Dermis microvascular lymphatic vessel endothelial cell (primary cell): Measurements from ENCODE around the gene RPL28. TPM values are rescaled to one million over a fixed set of nuclear protein-coding genes. Genes with fewer than 3 reads are reported as not detected.
A peak's percentile ranks its signal among the peaks of the same experiment; 100 is the strongest.

Source experiments
- DNase-seq, 2 donors: peaks; one replicate each; pipeline versions ENCODE4 v3.0.0 to v3.0.0-alpha.2; 2010; ENCODE audit warnings: low read depth in 2 of 2
- total RNA-seq: library from RNA; depleted of rRNA; stranded (reverse); fragments of >200 nt; gene quantifications from 2 replicates; pipeline ENCODE4 v1.2.1, GENCODE V29; 2014

Gene RPL28
- total RNA-seq, result 126 and 262 TPM in 2 replicates

- peak; percentile 97 to 98 for DNase-seq
Measured at GRCh38 chr19:55385724-55386492, at the start of gene RPL28. Gene RPL28, plus strand, starts transcription at chr19:55385932. Its CDS starts 426 bp downstream, at chr19:55386358.

GRCh38 chr19:55336101-55336500 is 49.6 kb upstream of the RPL28 start:
- no peak for DNase-seq

DNA sequence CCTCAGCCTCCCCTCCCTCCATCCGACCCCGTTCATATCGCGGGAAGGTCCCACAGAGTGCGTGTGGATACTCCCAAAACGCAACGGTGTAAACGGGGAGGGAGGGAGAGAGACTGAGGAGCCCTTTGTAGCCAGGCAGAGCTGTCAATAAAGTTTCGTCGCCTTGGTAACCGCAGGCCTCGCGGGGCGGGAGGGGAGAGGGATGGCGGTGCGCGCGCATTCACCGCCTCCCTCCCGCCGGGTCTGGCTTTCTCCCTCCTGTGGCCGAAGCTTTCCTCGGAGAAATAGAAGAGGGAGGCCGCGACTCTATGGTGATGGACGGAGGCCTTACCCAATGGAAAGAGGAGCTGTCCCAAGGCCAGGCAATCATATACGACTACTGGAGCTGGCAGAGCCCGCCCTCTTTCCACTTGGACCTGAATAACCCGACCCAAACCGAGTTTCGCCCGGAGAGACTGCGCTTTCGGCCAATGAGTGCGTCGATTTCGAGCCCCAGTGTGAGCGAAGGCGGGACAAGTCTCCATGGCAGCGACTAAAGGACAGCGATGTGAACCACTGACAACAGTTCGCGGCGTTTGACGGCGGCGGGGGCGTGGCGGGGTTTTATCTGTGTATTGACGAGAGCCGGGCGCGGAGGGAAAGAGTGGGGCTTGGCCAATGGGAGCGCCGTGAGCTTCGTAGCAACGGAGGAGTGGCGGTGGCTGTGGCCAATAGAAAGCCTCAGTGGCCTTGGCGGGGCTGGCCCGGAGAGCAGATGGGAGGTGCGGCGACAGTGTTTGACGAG is 46.4 kb upstream of the RPL28 start, which contains the start of gene KMT5C:
TSS of gene KMT5C (plus strand) at position 772 of the 784 bp plus-strand sequence. CDS start 2,061 bp downstream, outside the sequence.
- peak; percentile 100 for DNase-seq

DNA sequence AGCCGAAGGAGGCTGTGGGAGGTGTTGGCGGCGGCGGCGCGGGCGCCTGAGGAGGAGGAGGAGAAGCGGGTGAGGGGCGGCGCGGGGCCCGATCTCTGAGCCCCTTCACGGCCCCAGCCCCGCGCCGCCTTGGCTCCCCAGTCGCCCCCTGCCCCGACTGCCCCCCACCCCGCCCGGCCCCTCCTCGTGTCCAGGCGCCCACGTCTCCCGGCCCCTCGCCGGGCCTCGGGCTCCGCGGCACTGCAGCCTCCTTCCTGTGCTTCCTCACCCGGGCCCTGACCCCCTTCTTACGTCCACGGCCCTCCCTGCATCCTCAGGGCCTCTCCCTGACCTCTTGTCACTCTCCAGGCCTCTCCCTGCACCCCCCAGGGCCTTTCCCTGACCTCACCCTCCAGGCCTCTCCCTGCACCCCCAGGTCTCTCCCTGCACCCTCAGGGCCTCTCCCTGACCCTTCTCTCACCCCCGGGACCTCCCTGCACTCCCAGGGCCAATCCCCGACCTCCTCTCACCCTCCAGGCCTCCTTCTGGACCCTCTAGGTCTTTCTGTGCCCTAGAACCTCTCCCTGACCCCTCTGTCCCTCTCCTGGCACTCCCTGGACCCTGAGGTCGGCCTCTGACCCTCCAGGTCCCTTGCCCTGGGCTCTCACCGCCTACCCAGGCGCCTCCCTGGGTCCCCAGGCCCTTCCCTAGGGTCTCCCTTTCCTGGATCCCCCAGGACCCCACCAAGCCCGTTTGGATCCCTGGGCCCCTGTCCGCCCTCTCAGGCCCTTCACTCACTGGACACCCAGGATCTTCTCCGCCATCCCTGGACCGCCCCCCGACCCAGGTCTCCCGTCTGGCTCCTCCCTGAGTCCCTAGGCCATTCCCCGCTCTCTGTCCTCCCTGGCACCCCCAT is 45.6 kb upstream of the RPL28 start:
- no peak for DNase-seq

DNA sequence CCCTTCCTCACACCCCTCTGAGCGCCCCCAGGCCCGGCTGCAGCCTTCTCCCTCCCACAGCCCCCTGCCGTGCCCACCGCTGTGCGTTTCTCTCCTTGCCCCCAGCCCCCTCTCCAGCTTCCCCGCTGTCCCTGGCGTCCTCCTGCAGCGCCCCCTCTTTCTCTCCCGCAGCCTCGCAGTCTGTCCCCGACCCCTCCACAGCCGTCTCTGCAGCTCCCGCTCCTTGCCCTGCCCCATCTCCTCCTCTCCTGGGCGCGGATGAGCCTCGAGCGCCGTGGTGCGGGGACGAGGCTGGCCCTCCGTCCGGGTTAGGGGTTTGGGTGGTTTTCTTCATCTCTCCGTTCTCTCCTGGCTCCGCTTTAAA is 45.0 kb upstream of the RPL28 start:
- DNase-seq, result no peak

GRCh38 chr19:55341171-55341588 is 44.6 kb upstream of the RPL28 start:
- DNase-seq, result peak in 1 of 2 donors; percentile 30

DNA sequence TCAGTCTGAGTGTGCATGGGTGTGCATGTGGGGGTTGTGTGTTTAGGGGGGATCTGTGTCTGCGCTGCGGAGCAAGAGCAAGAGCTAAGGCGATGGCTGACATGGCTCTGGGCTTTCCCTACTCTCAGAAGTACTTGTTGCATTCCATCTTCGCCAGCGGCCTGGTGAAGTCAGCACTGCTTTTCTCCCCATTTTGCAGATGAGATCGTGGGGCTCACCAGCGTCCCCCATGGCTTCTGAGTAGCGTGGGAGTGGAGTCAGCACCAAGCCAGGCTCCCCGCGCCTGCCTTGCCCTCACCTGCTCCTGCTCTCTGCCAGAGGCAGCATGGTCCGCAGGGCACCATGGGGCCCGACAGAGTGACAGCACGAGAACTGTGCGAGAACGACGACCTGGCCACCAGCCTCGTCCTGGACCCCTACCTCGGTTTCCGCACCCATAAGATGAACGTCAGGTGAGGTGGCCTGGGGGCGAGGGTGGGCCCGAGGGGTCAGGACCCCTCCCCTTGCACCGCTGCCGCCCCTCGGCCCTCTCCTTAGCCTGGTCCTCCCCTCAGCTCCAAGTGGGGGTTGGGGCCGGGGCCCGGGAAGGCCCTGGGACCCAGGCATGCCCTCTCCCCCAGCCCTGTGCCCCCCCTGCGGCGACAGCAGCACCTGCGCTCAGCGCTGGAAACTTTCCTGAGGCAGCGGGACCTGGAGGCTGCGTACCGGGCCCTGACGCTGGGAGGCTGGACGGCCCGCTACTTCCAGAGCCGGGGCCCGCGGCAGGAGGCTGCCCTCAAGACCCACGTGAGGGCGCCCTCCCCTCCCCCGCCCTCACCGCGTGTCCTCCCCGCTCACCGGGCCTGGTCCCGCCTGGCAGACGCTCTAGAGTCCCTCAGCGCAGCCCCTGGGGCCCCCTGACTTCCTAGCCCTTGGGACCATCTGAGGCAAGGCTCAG is 43.9 kb upstream of the RPL28 start:
- DNase-seq, result no peak

DNA sequence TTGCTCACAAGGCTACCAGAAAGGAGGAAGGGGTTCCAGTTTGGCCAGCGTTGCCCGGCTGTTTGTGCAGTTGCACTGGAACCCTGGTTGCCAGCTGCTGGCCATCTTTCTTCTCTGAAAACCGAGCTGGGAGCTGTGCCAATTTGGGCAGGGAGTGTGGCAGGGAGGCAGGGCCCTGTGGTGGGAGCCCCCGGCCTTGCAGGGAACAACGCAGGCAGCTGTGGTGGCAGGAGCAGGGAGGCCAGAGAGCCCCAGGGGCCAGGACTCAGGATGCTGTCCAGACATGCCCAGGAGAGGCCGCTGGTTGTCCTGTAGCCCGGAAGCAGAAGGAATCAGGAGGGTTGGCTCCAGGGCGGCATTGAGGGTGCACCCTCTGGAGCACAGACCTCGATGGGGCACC is 41.3 kb upstream of the RPL28 start:
- DNase-seq, result no peak

- no peak for DNase-seq
Measured at GRCh38 chr19:55345101-55345817, 40.5 kb upstream of the RPL28 start.

- DNase-seq, result peak; percentile 9 to 15
Measured at GRCh38 chr19:55345818-55346724, 39.7 kb upstream of the RPL28 start.

DNA sequence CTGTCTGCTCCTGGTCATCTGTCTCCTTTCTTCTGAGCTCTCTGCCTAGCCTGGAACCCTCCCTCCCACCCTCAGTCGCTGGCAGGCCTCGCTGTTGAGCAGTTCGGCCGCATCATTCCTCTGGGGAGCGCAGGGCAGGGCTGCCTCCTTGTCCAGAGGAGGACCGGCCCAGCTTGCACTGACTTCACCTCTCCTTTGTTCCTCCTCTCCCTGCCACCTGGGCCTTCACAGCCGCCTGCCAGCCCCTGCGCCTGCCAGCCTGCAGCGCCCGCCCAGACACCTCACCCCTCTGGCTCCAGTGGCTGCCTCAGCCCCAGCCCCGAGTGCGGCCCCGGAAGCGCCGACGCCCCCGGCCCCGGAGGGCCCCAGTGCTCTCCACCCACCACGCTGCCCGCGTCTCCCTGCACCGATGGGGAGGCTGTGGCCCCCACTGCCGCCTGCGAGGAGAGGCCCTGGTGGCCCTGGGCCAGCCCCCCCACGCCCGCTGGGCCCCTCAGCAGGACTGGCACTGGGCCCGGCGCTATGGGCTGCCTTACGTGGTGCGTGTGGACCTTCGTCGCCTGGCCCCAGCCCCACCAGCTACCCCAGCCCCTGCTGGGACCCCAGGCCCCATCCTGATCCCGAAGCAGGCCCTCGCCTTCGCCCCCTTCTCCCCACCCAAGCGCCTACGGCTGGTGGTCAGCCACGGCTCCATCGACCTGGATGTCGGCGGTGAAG is 38.8 kb upstream of the RPL28 start:
- no peak for DNase-seq

DNA sequence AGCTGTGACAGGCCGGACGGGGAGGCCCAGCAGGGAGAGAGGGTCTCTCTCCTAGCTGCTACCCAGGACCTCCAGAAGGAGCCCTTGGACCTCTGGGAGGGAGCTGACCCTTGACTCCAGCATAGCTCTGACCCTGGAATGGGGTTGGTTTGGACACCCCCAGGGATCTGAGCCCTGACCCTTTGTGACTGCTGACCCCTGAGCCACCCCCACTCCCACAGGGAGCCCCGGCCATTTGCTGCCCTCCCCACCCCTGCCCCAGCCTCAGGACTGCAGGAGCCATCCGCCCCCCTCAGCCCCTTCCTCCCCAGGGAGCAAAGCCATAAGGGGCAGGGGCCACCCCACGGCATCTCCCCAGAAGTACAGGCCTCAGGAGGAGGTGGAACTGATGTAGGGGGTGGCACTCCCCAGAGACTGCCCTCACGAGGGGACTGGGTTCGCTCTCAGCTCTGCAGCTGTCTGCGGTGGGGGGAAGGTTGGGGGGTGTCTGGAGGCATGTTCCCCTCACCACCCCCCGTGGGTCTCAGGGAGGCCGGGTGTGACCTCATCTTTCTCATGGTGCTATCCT is 38.2 kb upstream of the RPL28 start:
- DNase-seq, result no peak

DNA sequence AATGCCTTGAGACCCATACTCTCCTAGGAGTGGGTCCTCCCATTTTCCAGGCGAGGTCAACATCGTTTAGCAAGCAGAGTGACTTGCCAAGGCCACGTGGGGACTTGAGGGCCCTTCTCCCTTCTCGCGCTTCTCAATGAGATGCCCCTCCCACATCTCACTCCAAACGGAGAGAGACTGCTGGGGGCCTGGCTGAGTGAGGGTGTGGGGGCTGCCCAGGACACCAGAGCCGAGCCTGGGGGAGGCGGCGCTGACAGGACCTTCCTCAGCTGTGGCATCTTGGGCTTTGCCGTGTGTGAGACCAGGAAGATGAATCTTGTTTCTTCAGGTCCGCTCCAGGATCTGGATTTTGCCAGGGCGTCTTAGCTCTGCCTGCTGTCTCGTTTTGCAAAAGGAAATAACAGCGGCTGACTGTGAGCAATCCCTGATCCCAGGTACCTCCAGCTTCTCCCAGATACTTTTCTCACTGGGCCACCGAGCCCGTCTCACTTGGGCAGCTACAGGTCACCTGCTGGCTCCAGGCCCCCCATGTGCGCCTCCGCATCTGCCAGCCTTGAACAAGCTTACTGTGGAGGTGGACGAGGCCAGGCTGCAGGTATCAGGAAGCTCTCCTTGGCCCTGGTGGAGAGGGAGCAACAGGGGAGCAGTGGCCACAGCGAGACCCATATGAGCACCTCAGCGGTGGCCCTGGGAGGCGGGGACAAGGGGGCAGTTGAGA is 37.3 kb upstream of the RPL28 start:
- no peak for DNase-seq

GRCh38 chr19:55350620-55351315 is 35.0 kb upstream of the RPL28 start:
- DNase-seq, result no peak

DNA sequence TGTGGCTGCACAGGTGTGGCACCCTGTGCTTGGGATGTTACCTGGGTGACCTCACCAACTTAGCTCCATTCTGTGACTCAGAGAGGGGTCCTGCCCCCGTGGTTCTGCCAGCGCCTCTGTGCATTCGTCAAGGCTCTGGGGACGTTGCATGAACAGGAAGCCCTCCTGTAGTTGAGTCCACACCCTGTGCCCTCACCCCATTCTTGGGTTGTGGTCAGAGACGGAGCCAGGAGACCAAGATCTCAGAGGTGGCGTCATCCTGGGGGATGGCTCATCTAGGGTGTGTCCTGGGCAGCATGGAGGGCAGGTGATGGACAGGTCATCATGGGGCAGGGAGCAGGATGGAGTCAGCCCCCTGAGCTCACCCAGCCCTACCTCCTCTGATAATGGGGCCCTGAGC is 33.7 kb upstream of the RPL28 start:
- no peak for DNase-seq

- no peak for DNase-seq
Measured at GRCh38 chr19:55352549-55353145, 33.1 kb upstream of the RPL28 start.
